ENCODE results near the gene FAXC.

GRCh38 chr6:99364026-99364425, 14.6 kb upstream of the FAXC start:
- TF ChIP-seq CTCF (IDR thresholded peaks at IDR 0.05) (no peak), POLR2AphosphoS5 (IDR thresholded peaks at IDR 0.05) (no peak), POLR2A (IDR thresholded peaks at IDR 0.05; ENCODE audit: low read depth) (no peak)
